ENCODE results near the gene ABCB6. TPM values are rescaled to one million over a fixed set of nuclear protein-coding genes. Genes with fewer than 3 reads are reported as not detected.
A peak's percentile ranks its signal among the peaks of the same experiment; 100 is the strongest.

ABCB6 gene
- total RNA-seq, 2 experiments from 2014 or later, result 11.6 to 11.9 TPM

GRCh38 chr2:219175928-219176817 lies 42.6 kb downstream of the ABCB6 start:
- Mint-ChIP-seq H3K4me1 (ENCODE audit: low read depth) (peaks cover 55% of the 10 kb centered on the region), H3K27ac (peak overlapping the region; percentile 95), H3K27me3 (ENCODE audit: low read depth) (no peaks in the 10 kb centered on the region), H3K36me3 (ENCODE audit: low read depth) (peaks cover 70% of the 10 kb centered on the region), H3K4me3 (peak overlapping the region; percentile 86), H3K9me3 (ENCODE audit: insufficient read depth) (no peaks in the 10 kb centered on the region)
- DNase-seq (peak; percentile 42), ATAC-seq (peak; percentile 30)
- CTCF ChIA-PET, result interaction anchor here (0.9 to 2.7 kb wide), 14 partner anchors 12 to 119 kb away, joined by 3 to 23 read pairs (median 6); partner anchors contain the start of genes DNAJB2, NHEJ1 and ZFAND2B
- POLR2A ChIA-PET, result interaction anchor here (0.7 to 3.9 kb wide), 21 partner anchors 11 to 211 kb away, joined by 3 to 49 read pairs (median 4); partner anchors contain the start of genes ABCB6, ANKZF1, ATG9A and DNAJB2

GRCh38 chr2:219175486-219175885 lies 43.3 kb downstream of the ABCB6 start:
- peak overlapping the region; percentile 86 for H3K4me3 Mint-ChIP-seq
- H3K27ac Mint-ChIP-seq, result peak overlapping the region; percentile 83
- no peaks in the 10 kb centered on the region for H3K27me3 Mint-ChIP-seq (ENCODE audit: low read depth)
- ChIA-PET POLR2A (interaction anchor here (0.8 to 3.9 kb wide), 10 partner anchors 10 to 104 kb away, joined by 3 to 49 read pairs (median 11); partner anchors contain the start of genes ANKZF1, ATG9A, DNAJB2 and GLB1L), CTCF (interaction anchor here (1.0 to 2.7 kb wide), 12 partner anchors 11 to 120 kb away, joined by 3 to 23 read pairs (median 8); partner anchors contain the start of genes NHEJ1 and ZFAND2B)
- H3K9me3 Mint-ChIP-seq (ENCODE audit: insufficient read depth), result no peaks in the 10 kb centered on the region
- no peak for DNase-seq
- H3K4me1 Mint-ChIP-seq (ENCODE audit: low read depth), result peaks cover 50% of the 10 kb centered on the region
- ATAC-seq, result no peak
- peaks cover 64% of the 10 kb centered on the region for H3K36me3 Mint-ChIP-seq (ENCODE audit: low read depth)

- Mint-ChIP-seq H3K4me1 (ENCODE audit: low read depth) (peaks cover 43% of the 10 kb centered on the region), H3K27ac (peak overlapping the region; percentile 40), H3K27me3 (ENCODE audit: low read depth) (no peaks in the 10 kb centered on the region), H3K36me3 (ENCODE audit: low read depth) (peaks cover 58% of the 10 kb centered on the region), H3K9me3 (ENCODE audit: insufficient read depth) (no peaks in the 10 kb centered on the region), H3K4me3 (peak overlapping the region; percentile 86)
- ChIA-PET POLR2A (interaction anchor here (1.0 to 3.9 kb wide), 6 partner anchors 10 to 70 kb away, joined by 3 to 49 read pairs (median 14); partner anchors contain the start of genes GLB1L, STK16 and ZFAND2B), CTCF (interaction anchor here (1.0 to 2.7 kb wide), 11 partner anchors 7 to 120 kb away, joined by 3 to 23 read pairs (median 9); partner anchors contain the start of genes NHEJ1 and ZFAND2B)
- no peak for DNase-seq
- no peak for ATAC-seq
These were observed 44.0 kb downstream of the ABCB6 start for GRCh38 chr2:219174801-219175200.

DNA sequence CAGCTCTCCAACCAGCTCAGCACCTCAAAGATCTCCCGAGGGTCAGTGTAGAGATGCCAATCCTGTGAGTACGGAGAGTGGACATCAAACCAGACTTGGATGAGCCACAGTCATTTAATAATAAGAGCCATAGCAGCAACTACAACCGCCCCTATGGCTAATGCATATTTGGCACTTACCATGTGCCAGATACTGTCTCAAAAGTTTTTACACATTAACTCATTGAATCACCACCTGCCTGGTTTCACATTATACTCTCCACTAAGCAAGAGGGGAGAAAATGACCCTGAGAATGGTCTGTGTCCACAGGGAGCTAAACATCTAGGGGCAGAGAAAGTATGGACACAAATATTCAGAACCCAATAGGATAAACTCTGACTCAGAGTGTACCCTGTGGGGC lies 44.6 kb downstream of the ABCB6 start:
- peaks cover 36% of the 10 kb centered on the region for H3K4me1 Mint-ChIP-seq (ENCODE audit: low read depth)
- peak overlapping the region; percentile 40 for H3K27ac Mint-ChIP-seq
- POLR2A ChIA-PET, result interaction anchor here (1.2 to 1.8 kb wide), 2 partner anchors 17 to 32 kb away, joined by 3 to 6 read pairs; partner anchors contain the start of gene ZFAND2B
- CTCF ChIA-PET, result interaction anchor here (0.6 to 2.7 kb wide), 10 partner anchors 8 to 121 kb away, joined by 3 to 23 read pairs (median 6); no protein-coding TSS in a partner anchor
- H3K4me3 Mint-ChIP-seq, result peak overlapping the region; percentile 86
- H3K36me3 Mint-ChIP-seq (ENCODE audit: low read depth), result peaks cover 52% of the 10 kb centered on the region
- ATAC-seq (no peak), DNase-seq (no peak)
- H3K27me3 Mint-ChIP-seq (ENCODE audit: low read depth), result no peaks in the 10 kb centered on the region
- no peaks in the 10 kb centered on the region for H3K9me3 Mint-ChIP-seq (ENCODE audit: insufficient read depth)

- Mint-ChIP-seq H3K4me3 (no peak overlapping the region), H3K27ac (peak overlapping the region; percentile 63), H3K36me3 (ENCODE audit: low read depth) (peaks cover 48% of the 10 kb centered on the region), H3K27me3 (ENCODE audit: low read depth) (no peaks in the 10 kb centered on the region), H3K4me1 (ENCODE audit: low read depth) (peaks cover 34% of the 10 kb centered on the region), H3K9me3 (ENCODE audit: insufficient read depth) (no peaks in the 10 kb centered on the region)
- ATAC-seq, result no peak
- CTCF ChIA-PET, result interaction anchor here (1.3 to 2.7 kb wide), 7 partner anchors 9 to 104 kb away, joined by 3 to 12 read pairs (median 4); no protein-coding TSS in a partner anchor
- POLR2A ChIA-PET, result interaction anchor here (1.4 to 1.8 kb wide), 2 partner anchors 33 to 80 kb away, joined by 3 to 6 read pairs; partner anchors contain the start of genes TUBA4A, TUBA4B and ZFAND2B
- no peak for DNase-seq
These were observed 45.6 kb downstream of the ABCB6 start for GRCh38 chr2:219173176-219173575.

DNA sequence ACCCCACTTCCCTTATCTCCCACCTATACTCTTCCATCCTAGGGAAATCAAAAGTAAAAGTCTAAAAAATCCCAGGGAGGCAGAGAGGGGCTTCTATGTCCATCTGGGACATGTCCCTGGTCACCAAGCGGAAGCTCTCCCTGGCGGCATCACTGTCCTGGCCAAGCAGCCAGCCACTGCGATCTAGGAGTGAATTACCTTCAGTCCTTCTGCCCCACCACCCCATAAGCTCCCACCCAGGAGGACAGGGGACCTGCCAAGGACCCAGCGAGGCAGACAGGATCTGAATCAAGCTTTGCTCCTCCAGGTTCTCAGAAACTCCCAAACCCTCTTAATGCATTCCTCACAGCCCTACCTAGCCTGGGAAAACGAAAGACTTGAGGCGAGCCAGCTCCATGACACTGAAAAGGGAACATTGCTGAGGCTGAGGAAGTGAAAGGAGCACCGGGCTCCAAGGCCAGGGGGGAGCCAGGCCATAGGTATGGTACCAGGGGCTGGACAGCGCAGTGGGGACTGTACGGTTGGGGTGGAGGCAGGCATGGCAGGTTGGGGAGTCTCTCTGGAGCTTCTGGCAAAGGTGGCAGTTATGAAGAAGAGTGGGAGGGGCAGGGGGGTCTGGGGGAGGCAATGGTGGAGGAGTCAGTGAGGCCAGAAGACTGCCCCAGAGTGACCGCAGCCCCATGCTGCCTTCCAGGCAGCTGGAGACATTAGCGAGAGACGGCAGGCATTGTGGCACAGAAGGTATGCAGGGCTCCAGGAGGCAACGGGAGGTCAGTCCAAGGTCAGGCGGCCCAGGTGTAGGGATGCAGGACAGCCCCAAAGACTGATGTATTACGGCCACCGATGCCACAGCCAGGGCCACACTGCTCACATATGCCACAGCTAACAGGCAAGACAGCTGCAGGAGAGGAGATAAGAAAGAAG lies 46.3 kb downstream of the ABCB6 start:
- H3K27ac Mint-ChIP-seq, result no peak overlapping the region
- H3K36me3 Mint-ChIP-seq (ENCODE audit: low read depth), result peaks cover 45% of the 10 kb centered on the region
- CTCF ChIA-PET, result interaction anchor here (0.7 to 3.9 kb wide), 14 partner anchors 10 to 485 kb away, joined by 3 to 49 read pairs (median 7); partner anchors contain the start of genes CFAP65, DNAJB2, GLB1L and STK16
- H3K4me1 Mint-ChIP-seq (ENCODE audit: low read depth), result peaks cover 34% of the 10 kb centered on the region
- DNase-seq (no peak), ATAC-seq (no peak)
- H3K4me3 Mint-ChIP-seq, result no peak overlapping the region
- POLR2A ChIA-PET, result interaction anchor here (0.9 to 1.8 kb wide), 7 partner anchors 10 to 81 kb away, joined by 3 to 6 read pairs (median 4); partner anchors contain the start of genes TUBA4A, TUBA4B and ZFAND2B
- H3K9me3 Mint-ChIP-seq (ENCODE audit: insufficient read depth), result no peaks in the 10 kb centered on the region
- no peaks in the 10 kb centered on the region for H3K27me3 Mint-ChIP-seq (ENCODE audit: low read depth)

DNA sequence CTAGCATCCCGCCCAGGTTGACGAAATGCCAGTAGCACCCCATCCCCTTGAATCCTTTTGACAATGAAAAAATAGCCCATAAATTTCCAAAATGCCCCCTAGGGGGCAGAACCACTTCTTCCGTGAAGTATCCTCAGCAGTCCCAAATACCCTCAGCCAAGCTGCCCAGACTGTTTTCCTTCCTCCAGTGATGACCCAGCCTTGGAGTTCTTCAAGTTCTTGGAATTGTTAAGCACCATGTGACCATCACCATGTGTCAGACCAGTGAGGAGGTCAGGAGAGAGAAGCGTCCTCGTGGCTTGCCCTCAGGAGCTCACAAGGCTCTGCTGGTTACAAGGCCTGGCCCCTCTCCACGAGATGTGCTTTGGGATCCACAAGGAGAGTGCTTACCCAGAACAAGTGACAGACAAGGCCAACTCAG lies 47.5 kb downstream of the ABCB6 start:
- H3K4me3 Mint-ChIP-seq, result no peak overlapping the region
- no peaks in the 10 kb centered on the region for H3K9me3 Mint-ChIP-seq (ENCODE audit: insufficient read depth)
- ATAC-seq, result peak; percentile 50
- peaks cover 30% of the 10 kb centered on the region for H3K4me1 Mint-ChIP-seq (ENCODE audit: low read depth)
- ChIA-PET CTCF (interaction anchor here (0.8 to 3.9 kb wide), 25 partner anchors 9 to 141 kb away, joined by 3 to 49 read pairs (median 7); partner anchors contain the start of genes ANKZF1, ATG9A, CFAP65 and DNAJB2), POLR2A (interaction anchor here (1.4 to 1.6 kb wide), 3 partner anchors 12 to 40 kb away, joined by 3 to 6 read pairs (median 6); partner anchors contain the start of gene ZFAND2B)
- DNase-seq, result peak; percentile 54
- H3K27me3 Mint-ChIP-seq (ENCODE audit: low read depth), result no peaks in the 10 kb centered on the region
- peaks cover 46% of the 10 kb centered on the region for H3K36me3 Mint-ChIP-seq (ENCODE audit: low read depth)
- H3K27ac Mint-ChIP-seq, result no peak overlapping the region

DNA sequence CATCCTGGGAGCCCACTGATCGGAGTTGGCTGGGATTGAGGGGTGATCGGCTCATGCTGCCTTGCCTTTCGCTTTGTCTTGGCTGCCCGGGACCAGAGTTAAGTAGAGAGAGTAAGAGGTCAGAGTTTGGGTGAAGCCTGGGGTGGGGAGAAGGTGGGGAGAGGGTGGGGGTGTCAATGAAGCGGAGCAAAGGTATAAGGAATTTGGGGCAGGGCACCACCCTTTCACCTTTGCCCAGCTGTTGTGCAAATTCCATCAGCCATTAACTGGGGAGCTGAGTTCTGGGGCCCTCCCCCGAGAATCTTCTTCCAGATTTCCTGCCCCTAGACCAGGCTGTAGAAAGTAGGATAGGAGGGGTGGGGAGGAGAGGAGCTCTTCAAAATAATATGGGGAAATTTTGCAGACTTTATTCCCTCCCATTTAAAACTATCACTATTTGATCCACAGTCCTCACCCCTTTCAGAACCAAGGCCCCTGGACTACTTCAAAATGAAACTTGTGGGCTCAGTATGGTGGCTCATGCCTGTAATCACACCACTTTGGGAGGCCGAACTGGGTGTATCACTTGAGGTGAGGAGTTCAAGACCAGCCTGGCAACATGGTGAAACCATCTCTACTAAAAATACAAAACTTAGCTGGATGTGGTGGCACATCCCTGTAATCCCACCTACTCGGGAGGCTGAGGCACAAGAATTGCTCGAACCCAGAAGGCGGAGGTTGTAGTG lies 48.7 kb downstream of the ABCB6 start, which contains the start of gene SLC23A3:
TSS of gene SLC23A3 (minus strand) at position 100 of the 725 bp plus-strand sequence. CDS start at position 55, 45 bp downstream.
- H3K4me1 Mint-ChIP-seq (ENCODE audit: low read depth), result peaks cover 23% of the 10 kb centered on the region
- peaks cover 38% of the 10 kb centered on the region for H3K36me3 Mint-ChIP-seq (ENCODE audit: low read depth)
- H3K27ac Mint-ChIP-seq, result no peak within 1 kb of the TSS
- DNase-seq, result no peak
- no peak within 1 kb of the TSS for H3K4me3 Mint-ChIP-seq
- ATAC-seq, result no peak
- ChIA-PET CTCF (interaction anchor here (0.8 to 3.9 kb wide), 22 partner anchors 8 to 140 kb away, joined by 3 to 49 read pairs (median 8); partner anchors contain the start of genes ANKZF1, ATG9A, DNAJB2 and GLB1L), POLR2A (no interaction called here)
- H3K27me3 Mint-ChIP-seq (ENCODE audit: low read depth), result no peaks in the 10 kb centered on the region
- no peaks in the 10 kb centered on the region for H3K9me3 Mint-ChIP-seq (ENCODE audit: insufficient read depth)

DNA sequence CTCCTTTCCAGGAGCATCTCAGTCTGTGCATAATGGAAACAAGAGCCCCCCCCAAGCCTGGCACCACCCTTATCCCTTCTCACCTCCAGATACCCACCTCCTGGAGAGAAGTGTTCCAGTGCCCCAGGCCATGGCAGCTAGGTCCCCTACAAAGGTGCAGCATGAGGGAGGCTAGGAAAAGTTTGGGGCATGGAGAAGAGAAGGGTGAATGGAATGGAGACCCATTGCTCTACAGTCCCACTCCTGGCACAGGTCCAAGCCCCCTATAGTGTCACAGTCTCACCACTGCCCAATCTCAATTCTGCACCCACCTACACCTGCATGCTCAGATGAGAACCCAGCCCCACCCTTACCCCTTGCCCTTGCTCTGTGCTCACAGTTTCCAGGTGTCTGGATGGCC lies 49.8 kb downstream of the ABCB6 start:
- CTCF ChIA-PET, result interaction anchor here (1.0 to 3.9 kb wide), 3 partner anchors 9 to 39 kb away, joined by 3 to 49 read pairs (median 3); partner anchors contain the start of gene ZFAND2B

DNA sequence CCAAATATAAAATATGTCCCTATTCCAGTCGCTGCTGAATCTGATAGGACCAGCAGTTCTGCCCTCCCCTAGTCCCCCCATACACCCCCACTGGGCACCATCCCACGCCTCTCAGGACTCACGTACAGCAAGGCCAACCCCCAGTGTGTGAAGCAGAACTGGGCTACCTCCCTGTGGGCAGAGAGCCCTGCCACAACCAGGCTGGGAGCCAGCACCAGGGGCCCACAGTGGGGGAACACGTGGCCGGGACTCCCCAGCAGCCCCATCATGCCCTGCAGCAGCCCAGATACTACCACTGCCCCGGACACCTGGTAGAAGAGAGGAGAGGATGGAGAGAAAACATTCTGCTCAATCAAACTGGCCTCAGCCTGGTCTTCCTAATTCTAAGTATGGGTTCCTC lies 50.2 kb downstream of the ABCB6 start:
- Mint-ChIP-seq H3K9me3 (ENCODE audit: insufficient read depth) (no peaks in the 10 kb centered on the region), H3K27me3 (ENCODE audit: low read depth) (no peaks in the 10 kb centered on the region), H3K36me3 (ENCODE audit: low read depth) (peaks cover 27% of the 10 kb centered on the region), H3K4me1 (ENCODE audit: low read depth) (peaks cover 11% of the 10 kb centered on the region), H3K4me3 (no peak overlapping the region), H3K27ac (no peak overlapping the region)
- POLR2A ChIA-PET, result no interaction called here
- CTCF ChIA-PET, result interaction anchor here (1.0 kb wide), 1 partner anchor 9 kb away, joined by 3 read pairs; no protein-coding TSS in a partner anchor
- DNase-seq (no peak), ATAC-seq (no peak)

More for the DNA sequence above, 49.8 kb downstream of the ABCB6 start:
- ATAC-seq (no peak), DNase-seq (no peak)
- POLR2A ChIA-PET, result no interaction called here
- peaks cover 12% of the 10 kb centered on the region for H3K4me1 Mint-ChIP-seq (ENCODE audit: low read depth)
- no peaks in the 10 kb centered on the region for H3K27me3 Mint-ChIP-seq (ENCODE audit: low read depth)
- H3K9me3 Mint-ChIP-seq (ENCODE audit: insufficient read depth), result no peaks in the 10 kb centered on the region
- no peak overlapping the region for H3K4me3 Mint-ChIP-seq
- H3K27ac Mint-ChIP-seq, result no peak overlapping the region
- peaks cover 29% of the 10 kb centered on the region for H3K36me3 Mint-ChIP-seq (ENCODE audit: low read depth)
